Measurements from ENCODE around the gene KRT77.

DNA sequence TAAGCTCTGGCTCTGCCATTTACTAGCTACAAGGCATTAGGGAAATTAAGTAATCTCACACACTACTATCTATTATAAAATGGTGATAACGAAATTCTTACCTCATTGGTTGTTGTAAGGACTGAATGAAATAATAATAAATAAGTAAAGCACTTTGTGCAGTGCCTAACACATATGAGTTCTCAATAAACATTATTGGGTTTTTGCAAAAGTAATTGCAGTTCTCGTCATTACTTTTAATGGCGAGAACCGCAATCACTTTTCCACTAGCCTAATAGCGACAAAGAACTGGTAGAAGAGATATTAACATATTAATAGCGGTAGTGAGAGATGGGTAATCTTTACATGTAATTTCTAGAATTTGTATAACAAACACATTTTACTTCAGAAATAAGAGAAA lies 9.2 kb downstream of the KRT77 start:
- TF ChIP-seq CREB1 (CRISPR knock-in tag; IDR thresholded peaks at IDR 0.05) (no peak), NR3C1 (CRISPR knock-in tag; conservative IDR thresholded peaks at IDR 0.05; ENCODE audit: low read depth) (no peak)

Measured in WTC11 (cell line).